Measurements from ENCODE around the gene GTF2B.

DNA sequence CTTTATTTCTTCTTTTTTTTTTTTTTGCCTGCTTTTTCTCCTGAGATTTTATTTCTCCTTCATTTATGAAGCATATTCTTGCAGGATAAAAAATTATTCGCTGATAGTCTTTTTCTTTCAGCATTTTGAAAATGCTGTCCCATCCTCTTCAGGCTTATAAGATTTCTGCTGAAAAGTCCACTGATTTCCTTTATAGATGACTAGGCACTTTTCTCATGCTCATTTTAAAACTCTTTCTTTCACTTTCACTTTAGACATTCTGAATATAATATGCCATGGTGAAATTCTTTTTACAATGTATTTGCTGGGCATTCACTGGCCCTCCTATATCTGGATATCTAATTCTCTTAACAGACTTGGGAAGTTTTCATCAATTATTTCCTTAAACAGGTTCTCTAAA, 25.5 kb upstream of the GTF2B start:
- TF ChIP-seq, protein P1, sequence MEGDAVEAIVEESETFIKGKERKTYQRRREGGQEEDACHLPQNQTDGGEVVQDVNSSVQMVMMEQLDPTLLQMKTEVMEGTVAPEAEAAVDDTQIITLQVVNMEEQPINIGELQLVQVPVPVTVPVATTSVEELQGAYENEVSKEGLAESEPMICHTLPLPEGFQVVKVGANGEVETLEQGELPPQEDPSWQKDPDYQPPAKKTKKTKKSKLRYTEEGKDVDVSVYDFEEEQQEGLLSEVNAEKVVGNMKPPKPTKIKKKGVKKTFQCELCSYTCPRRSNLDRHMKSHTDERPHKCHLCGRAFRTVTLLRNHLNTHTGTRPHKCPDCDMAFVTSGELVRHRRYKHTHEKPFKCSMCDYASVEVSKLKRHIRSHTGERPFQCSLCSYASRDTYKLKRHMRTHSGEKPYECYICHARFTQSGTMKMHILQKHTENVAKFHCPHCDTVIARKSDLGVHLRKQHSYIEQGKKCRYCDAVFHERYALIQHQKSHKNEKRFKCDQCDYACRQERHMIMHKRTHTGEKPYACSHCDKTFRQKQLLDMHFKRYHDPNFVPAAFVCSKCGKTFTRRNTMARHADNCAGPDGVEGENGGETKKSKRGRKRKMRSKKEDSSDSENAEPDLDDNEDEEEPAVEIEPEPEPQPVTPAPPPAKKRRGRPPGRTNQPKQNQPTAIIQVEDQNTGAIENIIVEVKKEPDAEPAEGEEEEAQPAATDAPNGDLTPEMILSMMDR (IDR thresholded peaks at IDR 0.05) = no peak
- TF ChIP-seq EP300 (IDR thresholded peaks at IDR 0.05) (no peak), POLR2A (IDR thresholded peaks at IDR 0.05) (no peak)

All from ovary (tissue), 3 donors.